Uterus (tissue), 4 donors: Measurements from ENCODE around the gene MS4A5. TPM values are rescaled to one million over a fixed set of nuclear protein-coding genes. Genes with fewer than 3 reads are reported as not detected.

ENCODE experiments used
- DNase-seq, 2 donors: peaks; one replicate each; pipeline ENCODE4 v3.0.0-alpha.2; 2019 to 2020
- H3K27ac ChIP-seq, 2 donors: fragments of 200-600 bp; sonication (generic); 1 replicate in 1 of 2; 2 replicates in 1 of 2; pipeline ENCODE4 v1.5.1; 2016 to 2018
- H3K27me3 ChIP-seq, 2 donors: fragments of 200-600 bp; sonication (generic); one replicate each; pipeline ENCODE4 v1.5.1; 2018 to 2019; ENCODE audit warnings: control low read depth in 1 of 2
- H3K36me3 ChIP-seq, 2 donors: fragments of 200-600 bp; sonication (generic); one replicate each; pipeline ENCODE4 v1.5.1; 2019; ENCODE audit warnings: control low read depth in 1 of 2
- H3K4me1 ChIP-seq, 2 donors: fragments of 200-600 bp; sonication (generic); one replicate each; pipeline ENCODE4 v1.5.1; 2018 to 2019; ENCODE audit warnings: control low read depth in 1 of 2
- H3K4me3 ChIP-seq, 2 donors: fragments of 200-600 bp; sonication (generic); 1 replicate in 1 of 2; 2 replicates in 1 of 2; pipeline ENCODE4 v1.5.1; 2018 to 2019; ENCODE audit warnings: mild to moderate bottlenecking in 1 of 2
- H3K9me3 ChIP-seq, 2 donors: fragments of 200-600 bp; sonication (generic); one replicate each; pipeline ENCODE4 v1.5.1; 2019; ENCODE audit warnings: control low read depth in 1 of 2
- CTCF ChIP-seq, 4 experiments: fragments of 200-600 bp in 2 of 4; fragments of 450-650 bp in 2 of 4; sonication (generic) in 2 of 4; IDR thresholded peaks; one replicate each; pipeline ENCODE4 v1.5.1; 2016 to 2019; ENCODE audit warnings: antibody characterized with exemption in 4 of 4, mild to moderate bottlenecking in 2 of 4, moderate library complexity in 1 of 4
- POLR2A ChIP-seq, 2 donors: fragments of 450-650 bp; IDR thresholded peaks; one replicate each; pipeline ENCODE4 v1.6.1; 2016; ENCODE audit warnings: antibody characterized with exemption in 2 of 2, mild to moderate bottlenecking in 1 of 2, moderate library complexity in 1 of 2
- intact Hi-C: fragments of 100-400 bp; cut with DNase I; formaldehyde crosslinking; loops from one replicate; pipeline ENCODE4 v1.15.1; 2023; ENCODE audit warnings: low total_unique reads
- total RNA-seq, 4 donors: library from RNA; depleted of rRNA in 3 of 4; stranded (reverse); fragments of >200 nt in 3 of 4; gene quantifications; one replicate each; pipeline versions ENCODE4 v1.1.0 to v1.2.4, GENCODE V29; 2014 to 2023
- donor health status: DM: yes; HTN: yes; CAD: no.

Gene MS4A5
- total RNA-seq, 4 donors from 2014 or later: not detected

DNA sequence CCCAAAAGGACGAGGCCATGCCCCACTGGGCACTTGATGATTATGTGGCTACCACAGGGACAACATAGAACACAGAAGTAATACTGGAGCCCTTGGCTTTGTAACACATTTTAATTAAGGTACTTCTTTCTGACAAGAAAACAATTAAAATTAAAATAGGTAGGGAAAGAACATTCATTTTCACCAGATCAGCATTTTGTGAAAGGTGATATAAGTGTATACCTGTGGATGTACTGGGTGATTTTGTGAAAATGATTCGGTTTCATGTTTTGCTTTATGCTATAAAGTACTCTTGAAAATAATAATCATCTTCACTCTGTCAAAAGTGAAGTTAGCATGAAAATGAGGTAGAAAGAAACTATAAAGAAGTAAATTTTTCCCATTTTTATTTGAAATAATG lies 64.1 kb downstream of the MS4A5 start:
- no peaks in the 10 kb centered on the region for H3K9me3 ChIP-seq
- intact Hi-C loops: no loop called here
- no peaks in the 10 kb centered on the region for H3K27me3 ChIP-seq
- H3K27ac ChIP-seq: no peak overlapping the region
- H3K36me3 ChIP-seq: no peaks in the 10 kb centered on the region
- no peak for DNase-seq
- no peak overlapping the region for H3K4me3 ChIP-seq
- H3K4me1 ChIP-seq: no peaks in the 10 kb centered on the region
- TF ChIP-seq CTCF (IDR thresholded peaks at IDR 0.05): no peak
- TF ChIP-seq POLR2A (IDR thresholded peaks at IDR 0.05): no peak

Other genes starting within 250 kb of the MS4A5 start
- 10 to 100 TPM; 35.2 to 51.7 (median 40.3) TPM for gene MS4A6A, start 246.5 kb upstream of the MS4A5 start, total RNA-seq
- gene MS4A4E, start 186.4 kb upstream of the MS4A5 start, total RNA-seq: 1 to 10 TPM in 2 of 4 donors, not detected in 2; 1.8 to 2.5 TPM
- gene MS4A4A, start 148.9 kb upstream of the MS4A5 start, total RNA-seq: 10 to 100 TPM in 3 of 4 donors, 1 to 10 TPM in 1; 2.6 to 29.1 (median 14.3) TPM
- gene MS4A6E, start 102.3 kb upstream of the MS4A5 start, total RNA-seq: not detected
- gene MS4A7, start 51.0 kb upstream of the MS4A5 start, total RNA-seq: 10 to 100 TPM; 11.0 to 45.9 (median 29.0) TPM
- gene MS4A14, start 33.1 kb upstream of the MS4A5 start, total RNA-seq: 1 to 10 TPM in 1 of 4 donors, under 1 TPM in 1, not detected in 2; 0.26 to 1.7 TPM
- 1 to 10 TPM in 1 of 4 donors, under 1 TPM in 2, not detected in 1; 0.12 to 1.9 (median 0.59) TPM for gene MS4A1, start 26.3 kb downstream of the MS4A5 start, total RNA-seq
- not detected for gene MS4A12, start 63.2 kb downstream of the MS4A5 start, total RNA-seq
- not detected for gene MS4A13, start 85.8 kb downstream of the MS4A5 start, total RNA-seq